IMR-90 (cell line): ENCODE measurements around the gene TMEM43. TPM values are rescaled to one million over a fixed set of nuclear protein-coding genes. Genes with fewer than 3 reads are reported as not detected.

Experiments
- ATAC-seq: fragments of 200-7000 bp; cut with Tn5 transposase; 2 replicates; pipeline ENCODE4 v1.9.1; 2020; ENCODE audit warnings: low read depth, mild to moderate bottlenecking, moderate library complexity
- BruUV-seq: library from RNA; stranded (reverse); fragments of 400-500 nt; replicated peaks from 2 replicates; lab custom pipeline; 2021; lab: Mats Ljungman, UMichigan
- CTCF ChIA-PET: fragments of 300-600 bp; formaldehyde crosslinking; extraction: SDS; loops from one replicate; lab custom pipeline; 2021; ENCODE audit warnings: antibody characterized with exemption; lab: Yijun Ruan, JAX
- POLR2A ChIA-PET: fragments of 300-600 bp; sonication (Branson Sonifier 250); formaldehyde crosslinking; loops from one replicate; lab custom pipeline; 2022; ENCODE audit warnings: antibody characterized with exemption; ENCODE audit not compliant: unreplicated experiment; lab: Charles Lee
- DNase-seq: peaks from one replicate; pipeline ENCODE4 v3.0.0; 2013
- H2AFZ ChIP-seq: replicated peaks from 2 replicates; pipeline ENCODE3; 2013; ENCODE audit warnings: low read length, mild to moderate bottlenecking; ENCODE audit not compliant: poor library complexity
- H2AK5ac ChIP-seq: 2 replicates; pipeline ENCODE4 v1.6.1; 2013; ENCODE audit warnings: low read depth, low read length, inconsistent platforms
- H2AK9ac ChIP-seq: replicated peaks from 2 replicates; pipeline ENCODE3; 2013; ENCODE audit warnings: mild to moderate bottlenecking, low read depth, low read length, moderate library complexity; ENCODE audit not compliant: poor library complexity
- H2BK120ac ChIP-seq: 2 replicates; pipeline ENCODE4 v1.6.1; 2013; ENCODE audit warnings: low read depth, low read length, inconsistent platforms
- H2BK15ac ChIP-seq: 3 replicates; pipeline ENCODE4 v1.6.1; 2013; ENCODE audit warnings: low read depth, low read length, inconsistent platforms
- H2BK20ac ChIP-seq: 2 replicates; pipeline ENCODE4 v1.6.1; 2013; ENCODE audit warnings: low read depth, mild to moderate bottlenecking, inconsistent platforms, low read length, moderate library complexity
- H2BK5ac ChIP-seq: 2 replicates; pipeline ENCODE4 v1.6.1; 2013; ENCODE audit warnings: mild to moderate bottlenecking, low read depth, low read length, inconsistent platforms; ENCODE audit not compliant: poor library complexity, severe bottlenecking
- H3K14ac ChIP-seq: replicated peaks from 2 replicates; pipeline ENCODE4 v1.6.1; 2013; ENCODE audit warnings: low read depth, low read length, inconsistent platforms
- H3K18ac ChIP-seq: 2 replicates; pipeline ENCODE4 v1.6.1; 2013; ENCODE audit warnings: low read depth, low read length, control low read depth
- H3K23ac ChIP-seq: 2 replicates; pipeline ENCODE4 v1.6.1; 2013; ENCODE audit warnings: low read depth, low read length, inconsistent platforms
- H3K27ac ChIP-seq: 2 replicates; pipeline ENCODE4 v1.5.1; 2013; ENCODE audit warnings: mild to moderate bottlenecking, control low read depth, low read length; ENCODE audit not compliant: insufficient read depth
- H3K27me3 ChIP-seq: 2 replicates; pipeline ENCODE4 v1.6.1; 2013; ENCODE audit warnings: low read length; ENCODE audit not compliant: control insufficient read depth, insufficient read depth
- H3K36me3 ChIP-seq: 2 replicates; pipeline ENCODE4 v1.6.1; 2013; ENCODE audit warnings: low read length, mixed read lengths; ENCODE audit not compliant: control insufficient read depth, insufficient read depth
- H3K4ac ChIP-seq: 2 replicates; pipeline ENCODE4 v1.6.1; 2013; ENCODE audit warnings: low read depth, low read length, inconsistent platforms
- H3K4me1 ChIP-seq: 2 replicates; pipeline ENCODE4 v1.6.1; 2013; ENCODE audit warnings: low read length, mixed read lengths; ENCODE audit not compliant: control insufficient read depth, insufficient read depth
- H3K4me2 ChIP-seq: 2 replicates; pipeline ENCODE4 v1.6.1; 2013; ENCODE audit warnings: low read depth, mild to moderate bottlenecking, control low read depth, low read length, moderate library complexity
- H3K4me3 ChIP-seq: 2 replicates; pipeline ENCODE4 v1.5.1; 2013; ENCODE audit warnings: low read depth, mild to moderate bottlenecking, control low read depth, low read length, moderate library complexity; ENCODE audit not compliant: insufficient read depth
- H3K56ac ChIP-seq: 2 replicates; pipeline ENCODE4 v1.6.1; 2013; ENCODE audit warnings: low read length, inconsistent platforms; ENCODE audit not compliant: insufficient read depth; ENCODE audit errors: extremely low read depth
- H3K79me1 ChIP-seq, 2 experiments: 2 replicates each; pipeline ENCODE4 v1.6.1; 2013; ENCODE audit warnings: low read length in 2 of 2, inconsistent platforms in 1 of 2, low read depth in 1 of 2
- H3K9ac ChIP-seq: 2 replicates; pipeline ENCODE4 v1.6.1; 2013; ENCODE audit warnings: low read depth, low read length, control low read depth
- H3K9me1 ChIP-seq: 2 replicates; pipeline ENCODE4 v1.6.1; 2013; ENCODE audit warnings: low read length, inconsistent platforms; ENCODE audit not compliant: insufficient read depth
- H3K9me3 ChIP-seq: 2 replicates; pipeline ENCODE4 v1.6.1; 2013; ENCODE audit warnings: low read length; ENCODE audit not compliant: control insufficient read depth, insufficient read depth
- H4K20me1 ChIP-seq: 2 replicates; pipeline ENCODE4 v1.6.1; 2013; ENCODE audit warnings: low read length, inconsistent platforms; ENCODE audit not compliant: insufficient read depth
- H4K5ac ChIP-seq: 2 replicates; pipeline ENCODE4 v1.6.1; 2013; ENCODE audit warnings: mild to moderate bottlenecking, low read depth, low read length, control low read depth
- H4K8ac ChIP-seq, 2 experiments: 2 replicates each; pipeline ENCODE4 v1.6.1; 2013; ENCODE audit warnings: low read depth in 2 of 2, low read length in 2 of 2, control low read depth in 1 of 2, inconsistent platforms in 1 of 2
- H4K91ac ChIP-seq: 2 replicates; pipeline ENCODE4 v1.6.1; 2013; ENCODE audit warnings: low read depth, low read length, inconsistent platforms; ENCODE audit not compliant: insufficient read depth
- MAZ ChIP-seq: IDR thresholded peaks from 2 replicates; pipeline ENCODE4 v1.6.1; 2012; ENCODE audit warnings: low read depth, mild to moderate bottlenecking, low read length, improper control_type of control experiment, moderate library complexity, borderline replicate concordance
- SMC3 ChIP-seq: fragments of 150-350 bp; IDR thresholded peaks from 2 replicates; pipeline ENCODE4 v1.6.1; 2016; ENCODE audit warnings: low read depth, mild to moderate bottlenecking, antibody characterized with exemption, low read length, moderate library complexity
- USF2 ChIP-seq: fragments of 150-350 bp; IDR thresholded peaks from 2 replicates; pipeline ENCODE4 v1.6.1; 2017; ENCODE audit warnings: mild to moderate bottlenecking, antibody characterized with exemption, low read length, low read depth
- WGBS, 2 experiments: methylation state at CpG; one replicate each; pipeline versions ENCODE4 v1.1.5 to v1.1.7; 2013; ENCODE audit warnings: missing lambda C conversion rate in 2 of 2; ENCODE audit not compliant: insufficient read length in 1 of 2; ENCODE audit errors: extremely low coverage in 2 of 2; 5-methylcytosine and 5-hydroxymethylcytosine counted together
- dilution Hi-C: fragments of 300-500 bp; cut with HindIII; formaldehyde crosslinking; loops from one replicate; pipeline ENCODE4 v1.14.3; 2018; ENCODE audit warnings: low sequenced_read_pairs; ENCODE audit not compliant: unreplicated experiment
- in situ Hi-C: fragments of 300-500 bp; cut with MboI; formaldehyde crosslinking; loops from 3 replicates; pipeline ENCODE4 v1.14.3; 2019; ENCODE audit warnings: low sequenced_read_pairs, inconsistent platforms, mixed read lengths
- intact Hi-C: fragments of 100-400 bp; cut with micrococcal nuclease; formaldehyde crosslinking; loops from 2 replicates; pipeline ENCODE4 v1.10.0; 2022
- polyA plus RNA-seq, 3 experiments: library from polyadenylated mRNA; depleted of rRNA; stranded (reverse); fragments of >200 nt; gene quantifications; 2 replicates each; pipeline ENCODE4 v1.2.3, GENCODE V29; 2012; ENCODE audit warnings: low replicate concordance in 1 of 3
- total RNA-seq: library from RNA; depleted of rRNA; stranded (reverse); fragments of >200 nt; gene quantifications from 2 replicates; pipeline ENCODE4 v1.2.3, GENCODE V29; 2012

The TMEM43 gene
- total and polyA plus RNA-seq, 2 of the 4 experiments (the other 2 are of a cell fraction): 109 to 114 TPM

GRCh38 chr3:14156201-14156600 is 31.3 kb downstream of the TMEM43 start:
- no CpG with 5 or more reads among the region's 7 CpGs for WGBS, 2 experiments
- CTCF ChIA-PET: no interaction called here
- no peak overlapping the region for H3K27ac ChIP-seq
- H3K4me1 ChIP-seq: no peaks in the 10 kb centered on the region
- H3K9me1 ChIP-seq: peaks cover 2% of the 10 kb centered on the region; the same call in 1 of the 2 replicates
- DNase-seq (no peak), ATAC-seq (no peak)
- H3K4me2 ChIP-seq: no peak overlapping the region
- no peak overlapping the region for H3K14ac ChIP-seq
- POLR2A ChIA-PET: no interaction called here
- H3K9ac ChIP-seq: no peak overlapping the region
- H4K20me1 ChIP-seq: no peaks in the 10 kb centered on the region
- TF ChIP-seq MAZ (no peak), SMC3 (no peak), USF2 (no peak)
- no peak overlapping the region for H2BK20ac ChIP-seq
- no peaks in the 10 kb centered on the region for H3K9me3 ChIP-seq
- H2BK5ac ChIP-seq: no peak overlapping the region
- H4K91ac ChIP-seq: no peak overlapping the region
- H4K8ac ChIP-seq: no peak overlapping the region
- H3K18ac ChIP-seq: no peak overlapping the region
- H2BK15ac ChIP-seq: no peak overlapping the region
- intact Hi-C loops: no loop called here
- no peak overlapping the region for H3K4me3 ChIP-seq
- H3K56ac ChIP-seq: no peak overlapping the region
- peaks cover 71% of the 10 kb centered on the region for H3K36me3 ChIP-seq
- H3K4ac ChIP-seq: no peak overlapping the region
- H2AFZ ChIP-seq: no peak overlapping the region
- no peaks in the 10 kb centered on the region for H3K27me3 ChIP-seq
- in situ Hi-C loops: no loop called here
- no peak overlapping the region for H3K23ac ChIP-seq
- BruUV-seq: no TSS peak
- H2BK120ac ChIP-seq: no peak overlapping the region
- H2AK5ac ChIP-seq: no peak overlapping the region
- dilution Hi-C loops: no loop called here
- H2AK9ac ChIP-seq: no peak overlapping the region
- H4K5ac ChIP-seq: no peak overlapping the region
- peaks cover 25 to 40% of the 10 kb centered on the region in 2 experiments for H3K79me1 ChIP-seq
